Activated CD8-positive, alpha-beta T cell treated with anti-CD3 and anti-CD28 coated beads for 36 hours (primary cell): ENCODE data around the gene NAIF1. TPM values are rescaled to one million over a fixed set of nuclear protein-coding genes. Genes with fewer than 3 reads are reported as not detected.
A peak's percentile ranks its signal among the peaks of the same experiment; 100 is the strongest.

Source experiments
- ATAC-seq: fragments of 200-7000 bp; cut with Tn5 transposase; one replicate; pipeline ENCODE4 v1.10.0; 2021; ENCODE audit warnings: mild to moderate bottlenecking, moderate library complexity
- CTCF ChIA-PET: fragments of 350-600 bp; sonication (Branson Sonifier 250); formaldehyde crosslinking; loops from one replicate; lab custom pipeline; 2021; ENCODE audit warnings: antibody characterized with exemption; lab: Charles Lee
- POLR2A ChIA-PET: fragments of 350-600 bp; sonication (Branson Sonifier 250); formaldehyde crosslinking; loops from one replicate; lab custom pipeline; 2021; ENCODE audit warnings: antibody characterized with exemption; lab: Charles Lee
- DNase-seq: peaks from one replicate; pipeline ENCODE4 v3.0.0-alpha.2; 2020
- H3K27ac Mint-ChIP-seq: one replicate; pipeline ENCODE4 v1.8.0; 2021; ENCODE audit warnings: mild to moderate bottlenecking, mixed read lengths
- H3K27me3 Mint-ChIP-seq: one replicate; pipeline ENCODE4 v1.8.0; 2021; ENCODE audit warnings: mixed read lengths
- H3K36me3 Mint-ChIP-seq: one replicate; pipeline ENCODE4 v1.8.0; 2021; ENCODE audit warnings: low read depth, mixed read lengths
- H3K4me1 Mint-ChIP-seq: one replicate; pipeline ENCODE4 v1.8.0; 2021; ENCODE audit warnings: low read depth, mixed read lengths
- H3K4me3 Mint-ChIP-seq: one replicate; pipeline ENCODE4 v1.8.0; 2021; ENCODE audit warnings: mild to moderate bottlenecking, moderate library complexity, mixed read lengths
- H3K9me3 Mint-ChIP-seq: one replicate; pipeline ENCODE4 v1.8.0; 2021; ENCODE audit warnings: mixed read lengths
- intact Hi-C: fragments of 100-400 bp; cut with micrococcal nuclease; formaldehyde crosslinking; loops from one replicate; pipeline ENCODE4 v1.10.0; 2022
- total RNA-seq, 2 experiments: library from RNA; stranded (reverse); gene quantifications; one replicate each; pipeline ENCODE4 v1.2.3, GENCODE V29; 2021
- TF ChIP-seq, protein P1 (sequence below): fragments of 200-600 bp; IDR thresholded peaks from one replicate; pipeline ENCODE4 v1.8.0; 2022; ENCODE audit warnings: antibody characterized with exemption, mild to moderate bottlenecking

Gene NAIF1
- total RNA-seq, 2 experiments from 2014 or later, result 8.4 to 11.8 TPM

DNA sequence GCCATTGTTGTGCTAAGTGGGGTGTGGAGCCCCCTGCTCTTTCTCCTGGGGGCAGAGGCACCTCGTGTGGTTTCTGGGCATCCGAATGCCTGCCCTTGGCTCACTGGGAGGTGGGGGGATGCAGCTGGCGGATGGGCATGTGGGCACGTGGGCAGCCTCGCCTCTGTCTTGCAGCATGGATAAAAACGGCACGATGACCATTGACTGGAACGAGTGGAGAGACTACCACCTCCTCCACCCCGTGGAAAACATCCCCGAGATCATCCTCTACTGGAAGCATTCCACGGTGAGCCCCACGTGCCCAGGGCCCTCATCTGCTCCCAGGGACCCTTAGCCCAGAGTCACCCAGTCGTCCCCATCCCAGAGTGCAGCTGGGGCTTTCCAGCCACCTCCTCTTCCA is 35.1 kb upstream of the NAIF1 start:
- H3K27ac Mint-ChIP-seq, result no peak overlapping the region

DNA sequence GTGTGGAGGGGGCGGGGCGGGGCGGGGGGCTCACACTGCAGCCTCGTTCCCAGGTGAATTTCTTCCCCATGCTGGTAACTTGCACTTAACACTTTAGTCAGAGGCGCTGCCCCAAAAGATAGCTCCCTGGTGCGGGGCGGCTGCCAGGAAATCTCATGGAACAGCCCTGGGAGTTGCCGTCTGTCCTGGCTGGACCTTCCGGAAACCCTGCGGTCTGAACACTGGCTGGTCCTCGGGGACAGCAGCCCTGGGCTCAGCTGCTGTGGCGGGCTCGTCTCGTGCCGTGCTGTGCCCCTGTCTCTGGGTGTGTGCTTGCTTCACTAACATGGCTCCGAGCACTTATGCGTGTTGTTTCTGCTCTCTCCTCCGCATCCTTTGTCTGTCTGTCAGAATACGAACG is 34.6 kb upstream of the NAIF1 start:
- POLR2A ChIA-PET, result no interaction called here
- ATAC-seq, result no peak
- H3K27ac Mint-ChIP-seq, result no peak overlapping the region
- no peak for DNase-seq
- peaks cover 68% of the 10 kb centered on the region for H3K4me1 Mint-ChIP-seq
- no peak overlapping the region for H3K4me3 Mint-ChIP-seq
- H3K27me3 Mint-ChIP-seq, result no peaks in the 10 kb centered on the region
- H3K9me3 Mint-ChIP-seq, result no peaks in the 10 kb centered on the region
- CTCF ChIA-PET, result interaction anchor here (1.1 to 4.6 kb wide), 2 partner anchors 14 to 16 kb away, joined by 3 to 28 read pairs; no protein-coding TSS in a partner anchor
- intact Hi-C loops, result no loop called here
- H3K36me3 Mint-ChIP-seq, result peaks cover 31% of the 10 kb centered on the region
- TF ChIP-seq, protein P1, sequence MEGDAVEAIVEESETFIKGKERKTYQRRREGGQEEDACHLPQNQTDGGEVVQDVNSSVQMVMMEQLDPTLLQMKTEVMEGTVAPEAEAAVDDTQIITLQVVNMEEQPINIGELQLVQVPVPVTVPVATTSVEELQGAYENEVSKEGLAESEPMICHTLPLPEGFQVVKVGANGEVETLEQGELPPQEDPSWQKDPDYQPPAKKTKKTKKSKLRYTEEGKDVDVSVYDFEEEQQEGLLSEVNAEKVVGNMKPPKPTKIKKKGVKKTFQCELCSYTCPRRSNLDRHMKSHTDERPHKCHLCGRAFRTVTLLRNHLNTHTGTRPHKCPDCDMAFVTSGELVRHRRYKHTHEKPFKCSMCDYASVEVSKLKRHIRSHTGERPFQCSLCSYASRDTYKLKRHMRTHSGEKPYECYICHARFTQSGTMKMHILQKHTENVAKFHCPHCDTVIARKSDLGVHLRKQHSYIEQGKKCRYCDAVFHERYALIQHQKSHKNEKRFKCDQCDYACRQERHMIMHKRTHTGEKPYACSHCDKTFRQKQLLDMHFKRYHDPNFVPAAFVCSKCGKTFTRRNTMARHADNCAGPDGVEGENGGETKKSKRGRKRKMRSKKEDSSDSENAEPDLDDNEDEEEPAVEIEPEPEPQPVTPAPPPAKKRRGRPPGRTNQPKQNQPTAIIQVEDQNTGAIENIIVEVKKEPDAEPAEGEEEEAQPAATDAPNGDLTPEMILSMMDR, result no peak

More for the DNA sequence above, 35.1 kb upstream of the NAIF1 start:
- TF ChIP-seq, protein P1, result no peak
- ATAC-seq (no peak), DNase-seq (no peak)
- ChIA-PET CTCF (interaction anchor here (1.1 to 4.6 kb wide), 4 partner anchors 14 to 67 kb away, joined by 3 to 28 read pairs (median 6); no protein-coding TSS in a partner anchor), POLR2A (no interaction called here)
- Mint-ChIP-seq H3K4me3 (no peak overlapping the region), H3K4me1 (peaks cover 63% of the 10 kb centered on the region), H3K9me3 (no peaks in the 10 kb centered on the region), H3K27me3 (no peaks in the 10 kb centered on the region), H3K36me3 (peaks cover 36% of the 10 kb centered on the region)
- intact Hi-C loops, result no loop called here

DNA sequence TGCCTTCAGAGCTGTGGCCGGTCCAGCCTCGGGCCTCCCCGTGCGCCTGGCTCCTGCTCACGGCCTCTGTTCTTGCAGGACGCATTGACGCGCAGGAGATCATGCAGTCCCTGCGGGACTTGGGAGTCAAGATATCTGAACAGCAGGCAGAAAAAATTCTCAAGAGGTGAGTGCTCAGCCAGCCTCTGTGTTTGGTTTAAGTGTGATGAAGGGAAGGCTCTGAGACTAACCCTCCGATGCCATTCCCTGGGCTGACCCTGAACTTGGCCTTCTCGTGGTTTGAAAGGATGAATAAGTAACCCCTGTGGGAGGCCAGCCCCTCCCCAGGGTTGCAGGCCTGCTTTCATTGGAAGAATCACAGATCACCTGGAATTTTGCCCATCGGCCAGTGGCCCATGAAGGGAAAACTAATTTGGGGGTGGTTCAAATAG is 34.1 kb upstream of the NAIF1 start:
- H3K4me3 Mint-ChIP-seq, result no peak overlapping the region
- no peaks in the 10 kb centered on the region for H3K9me3 Mint-ChIP-seq
- peaks cover 28% of the 10 kb centered on the region for H3K36me3 Mint-ChIP-seq
- H3K27me3 Mint-ChIP-seq, result no peaks in the 10 kb centered on the region
- ChIA-PET POLR2A (no interaction called here), CTCF (interaction anchor here (0.6 to 10.5 kb wide), 4 partner anchors 16 to 231 kb away, joined by 3 to 94 read pairs (median 4); no protein-coding TSS in a partner anchor)
- DNase-seq (no peak), ATAC-seq (no peak)
- no peak overlapping the region for H3K27ac Mint-ChIP-seq
- peaks cover 70% of the 10 kb centered on the region for H3K4me1 Mint-ChIP-seq
- intact Hi-C loops, result no loop called here
- TF ChIP-seq, protein P1, result no peak

DNA sequence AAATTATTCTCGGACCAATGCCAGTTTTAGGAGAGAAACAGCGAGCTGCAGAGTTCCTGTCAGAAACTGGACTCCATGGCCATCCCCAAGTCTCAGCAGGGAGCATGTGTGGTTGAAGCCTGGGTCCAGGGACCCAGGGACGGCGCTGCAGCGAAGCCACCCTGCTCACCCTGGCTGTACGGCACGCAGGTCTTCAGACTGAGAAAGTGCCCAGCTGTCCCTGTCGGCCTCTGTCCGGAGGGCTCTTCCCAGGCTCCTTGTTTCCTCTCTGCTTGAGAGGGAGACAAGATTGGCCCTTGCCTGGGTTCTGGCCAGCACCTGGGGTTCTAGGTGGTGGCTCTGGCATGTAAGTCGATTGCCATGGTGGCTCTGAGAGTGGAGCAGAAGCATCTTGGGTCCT is 33.5 kb upstream of the NAIF1 start:
- DNase-seq, result no peak
- TF ChIP-seq, protein P1, result no peak
- Mint-ChIP-seq H3K9me3 (no peaks in the 10 kb centered on the region), H3K27me3 (no peaks in the 10 kb centered on the region), H3K36me3 (peaks cover 28% of the 10 kb centered on the region), H3K4me1 (peaks cover 70% of the 10 kb centered on the region), H3K4me3 (no peak overlapping the region), H3K27ac (no peak overlapping the region)
- intact Hi-C loops, result no loop called here
- POLR2A ChIA-PET, result interaction anchor here (1.0 to 1.1 kb wide), 2 partner anchors 14 to 76 kb away, joined by 3 read pairs; no protein-coding TSS in a partner anchor
- no peak for ATAC-seq
- CTCF ChIA-PET, result interaction anchor here (0.6 to 10.5 kb wide), 6 partner anchors 13 to 230 kb away, joined by 3 to 94 read pairs (median 4); no protein-coding TSS in a partner anchor

DNA sequence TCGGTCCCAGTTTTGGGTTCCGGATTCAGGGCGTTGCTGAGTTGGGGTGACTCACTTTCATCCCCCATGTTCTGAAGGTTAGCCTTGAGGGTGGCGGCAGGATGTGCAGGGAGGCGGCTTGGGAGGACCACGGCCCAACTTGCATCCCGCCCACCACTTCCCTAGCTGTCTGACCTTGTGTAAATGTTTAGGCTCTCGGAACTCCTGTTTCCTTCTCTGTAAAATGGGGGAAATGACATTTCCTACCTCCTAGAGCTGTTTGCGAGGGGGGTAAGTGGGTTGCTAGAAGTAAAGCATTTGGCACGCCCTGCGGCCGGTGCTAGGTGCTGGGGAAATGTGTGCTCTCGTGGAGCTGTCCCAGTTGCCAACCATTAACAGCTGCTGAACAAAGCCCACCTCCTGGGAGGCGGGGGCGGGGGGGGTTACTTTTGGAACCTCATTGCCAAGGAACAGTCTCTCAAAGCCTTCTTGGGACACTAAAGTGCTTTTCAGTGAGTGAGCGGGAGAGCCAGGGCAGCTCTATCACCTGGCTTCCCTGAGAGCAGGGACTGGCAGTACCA is 32.9 kb upstream of the NAIF1 start:
- peak overlapping the region; percentile 66 for H3K4me3 Mint-ChIP-seq
- TF ChIP-seq, protein P1, result no peak
- no peaks in the 10 kb centered on the region for H3K9me3 Mint-ChIP-seq
- H3K36me3 Mint-ChIP-seq, result peaks cover 28% of the 10 kb centered on the region
- H3K4me1 Mint-ChIP-seq, result peaks cover 75% of the 10 kb centered on the region
- H3K27ac Mint-ChIP-seq, result no peak overlapping the region
- DNase-seq, result peak; percentile 53
- POLR2A ChIA-PET, result interaction anchor here (0.7 to 1.7 kb wide), 7 partner anchors 12 to 452 kb away, joined by 3 to 6 read pairs (median 3); partner anchors contain the start of gene SPTAN1
- CTCF ChIA-PET, result interaction anchor here (0.7 to 10.5 kb wide), 7 partner anchors 11 to 66 kb away, joined by 3 to 94 read pairs (median 4); no protein-coding TSS in a partner anchor
- ATAC-seq, result peak; percentile 17
- no peaks in the 10 kb centered on the region for H3K27me3 Mint-ChIP-seq
- intact Hi-C loops, result no loop called here
